Liver (tissue), 9 donors: Measurements from ENCODE around the gene ST8SIA1. TPM values are rescaled to one million over a fixed set of nuclear protein-coding genes. Genes with fewer than 3 reads are reported as not detected.
"Not testable (repeated sequence)": the region's sequence is repeated elsewhere in the genome, so short reads cannot be mapped to it uniquely, and the experiment has no call there.

Experiments
- DNase-seq: peaks from one replicate; pipeline ENCODE4 v3.0.0-alpha.2; 2017; ENCODE audit warnings: low spot score
- H3K27ac ChIP-seq, 2 donors: one replicate each; pipeline ENCODE4 v1.7.0; 2013; ENCODE audit warnings: inconsistent platforms in 2 of 2, low read length in 2 of 2, control low read depth in 1 of 2, low read depth in 1 of 2, mild to moderate bottlenecking in 1 of 2
- H3K27me3 ChIP-seq, 4 donors: one replicate each; pipeline versions ENCODE4 v1.6.1 to v1.7.0; 2013; ENCODE audit warnings: low read length in 3 of 4, inconsistent platforms in 1 of 4, mild to moderate bottlenecking in 1 of 4, moderate library complexity in 1 of 4; ENCODE audit not compliant: control insufficient read depth in 4 of 4, insufficient read depth in 4 of 4
- H3K36me3 ChIP-seq, 4 donors: one replicate each; pipeline versions ENCODE4 v1.6.1 to v1.7.0; 2013; ENCODE audit warnings: low read length in 3 of 4, mild to moderate bottlenecking in 3 of 4, low read depth in 1 of 4, moderate library complexity in 1 of 4; ENCODE audit not compliant: control insufficient read depth in 4 of 4, insufficient read depth in 3 of 4
- H3K4me1 ChIP-seq, 4 donors: one replicate each; pipeline versions ENCODE4 v1.6.1 to v1.7.0; 2013; ENCODE audit warnings: low read length in 3 of 4, mild to moderate bottlenecking in 3 of 4, moderate library complexity in 1 of 4; ENCODE audit not compliant: control insufficient read depth in 4 of 4, insufficient read depth in 4 of 4
- H3K4me3 ChIP-seq, 3 donors: one replicate each; pipeline versions ENCODE4 v1.6.1 to v1.7.0; 2013; ENCODE audit warnings: low read length in 3 of 3, control low read depth in 1 of 3, low read depth in 1 of 3, mild to moderate bottlenecking in 1 of 3
- H3K9ac ChIP-seq, 2 donors: one replicate each; pipeline ENCODE4 v1.7.0; 2013; ENCODE audit warnings: low read length in 2 of 2, mild to moderate bottlenecking in 2 of 2, moderate library complexity in 2 of 2, control low read depth in 1 of 2, low read depth in 1 of 2
- H3K9me3 ChIP-seq, 4 donors: one replicate each; pipeline versions ENCODE4 v1.6.1 to v1.7.0; 2013; ENCODE audit warnings: low read length in 3 of 4; ENCODE audit not compliant: control insufficient read depth in 4 of 4
- HNF4A ChIP-seq, 2 donors: conservative IDR thresholded peaks; 2 replicates each; pipeline ENCODE4 v1.6.1; 2016; ENCODE audit warnings: antibody characterized with exemption in 2 of 2, mild to moderate bottlenecking in 2 of 2
- JUND ChIP-seq, 2 donors: IDR thresholded peaks; 2 replicates each; pipeline ENCODE4 v1.6.1; 2016; ENCODE audit warnings: antibody characterized with exemption in 2 of 2
- NR2F2 ChIP-seq: IDR thresholded peaks from 2 replicates; pipeline ENCODE4 v1.6.1; 2016; ENCODE audit warnings: antibody characterized with exemption
- SP1 ChIP-seq: IDR thresholded peaks from 2 replicates; pipeline ENCODE4 v1.6.1; 2018; ENCODE audit warnings: antibody characterized with exemption, mild to moderate bottlenecking
- TAF1 ChIP-seq: conservative IDR thresholded peaks from 2 replicates; pipeline ENCODE4 v1.6.1; 2016; ENCODE audit warnings: antibody characterized with exemption, mild to moderate bottlenecking
- YY1 ChIP-seq: IDR thresholded peaks from 2 replicates; pipeline ENCODE4 v1.6.1; 2016; ENCODE audit warnings: antibody characterized with exemption, mild to moderate bottlenecking
- WGBS: extraction: QIAGEN DNeasy Blood & Tissue Kit; methylation state at CpG from one replicate; pipeline ENCODE4 v1.1.7; 2013; 5-methylcytosine and 5-hydroxymethylcytosine counted together
- polyA plus RNA-seq, 2 donors: library from polyadenylated mRNA; stranded (reverse) in 1 of 2; unstranded in 1 of 2; fragments of 200-250 nt in 1 of 2; fragments of >200 nt in 1 of 2; fragmentation: Nextera tagmentation in 1 of 2; extraction: Ambion mirVana in 1 of 2; gene quantifications; one replicate each; pipeline versions ENCODE4 v1.2.1 to v1.2.3, GENCODE V29; 2013 to 2015
- total RNA-seq, 2 donors: library from RNA; depleted of rRNA; stranded (reverse); fragments of >200 nt; gene quantifications; one replicate each; pipeline ENCODE4 v1.2.3, GENCODE V29; 2014
- TF ChIP-seq, protein P1 (sequence below): IDR thresholded peaks from 2 replicates; pipeline ENCODE4 v1.6.1; 2016; ENCODE audit warnings: antibody characterized with exemption, mild to moderate bottlenecking
- donor health status: healthy.
- donor health status: healthy.
- donor health status: healthy.
- donor health status: healthy.
- donor health status: healthy.

ST8SIA1 gene
- total and polyA plus RNA-seq, 4 donors, result 0.02 to 1.0 (median 0.17) TPM; not detected in 1

DNA sequence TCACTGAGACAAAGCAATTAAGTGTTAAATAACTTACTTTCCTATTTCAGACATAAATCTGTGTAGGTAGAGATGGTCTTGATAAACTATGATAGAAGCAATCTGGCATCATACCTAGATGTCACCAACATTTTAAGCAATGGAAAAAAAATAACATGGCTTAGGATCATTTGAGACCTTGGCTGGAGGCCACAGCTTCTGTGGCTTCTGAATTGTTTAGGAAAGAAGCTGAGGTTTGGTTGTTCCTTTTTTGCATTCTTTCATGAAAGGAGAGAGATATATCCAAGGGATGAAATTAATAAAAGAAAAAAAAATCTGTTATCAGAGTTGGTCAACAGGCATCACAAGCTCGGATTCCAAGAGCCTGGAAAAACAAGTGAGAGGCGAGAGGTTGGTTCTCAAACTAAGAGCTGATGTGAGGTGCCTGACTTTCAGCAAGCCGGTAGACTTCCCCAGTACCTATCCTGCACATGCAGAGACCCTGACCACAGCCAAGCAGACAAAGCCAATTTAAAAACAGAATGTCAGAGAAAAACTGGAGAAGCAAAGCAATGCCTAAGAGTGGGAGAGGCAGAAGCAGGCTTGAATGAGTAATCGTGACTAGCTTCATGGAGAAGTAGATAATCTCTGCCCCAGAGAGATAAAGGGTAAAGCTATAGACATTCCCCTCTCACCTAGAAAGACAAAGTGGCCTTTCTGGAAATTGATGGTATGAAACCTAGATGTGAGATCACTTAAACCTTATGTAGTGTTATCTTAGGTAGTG, 43.4 kb upstream of the ST8SIA1 start:
- H3K9ac ChIP-seq, result no peak overlapping the region
- H3K4me3 ChIP-seq, result no peak overlapping the region
- H3K9me3 ChIP-seq, result no peaks in the 10 kb centered on the region
- H3K4me1 ChIP-seq, result no peaks in the 10 kb centered on the region
- H3K36me3 ChIP-seq, result no peaks in the 10 kb centered on the region
- TF ChIP-seq, protein P1, sequence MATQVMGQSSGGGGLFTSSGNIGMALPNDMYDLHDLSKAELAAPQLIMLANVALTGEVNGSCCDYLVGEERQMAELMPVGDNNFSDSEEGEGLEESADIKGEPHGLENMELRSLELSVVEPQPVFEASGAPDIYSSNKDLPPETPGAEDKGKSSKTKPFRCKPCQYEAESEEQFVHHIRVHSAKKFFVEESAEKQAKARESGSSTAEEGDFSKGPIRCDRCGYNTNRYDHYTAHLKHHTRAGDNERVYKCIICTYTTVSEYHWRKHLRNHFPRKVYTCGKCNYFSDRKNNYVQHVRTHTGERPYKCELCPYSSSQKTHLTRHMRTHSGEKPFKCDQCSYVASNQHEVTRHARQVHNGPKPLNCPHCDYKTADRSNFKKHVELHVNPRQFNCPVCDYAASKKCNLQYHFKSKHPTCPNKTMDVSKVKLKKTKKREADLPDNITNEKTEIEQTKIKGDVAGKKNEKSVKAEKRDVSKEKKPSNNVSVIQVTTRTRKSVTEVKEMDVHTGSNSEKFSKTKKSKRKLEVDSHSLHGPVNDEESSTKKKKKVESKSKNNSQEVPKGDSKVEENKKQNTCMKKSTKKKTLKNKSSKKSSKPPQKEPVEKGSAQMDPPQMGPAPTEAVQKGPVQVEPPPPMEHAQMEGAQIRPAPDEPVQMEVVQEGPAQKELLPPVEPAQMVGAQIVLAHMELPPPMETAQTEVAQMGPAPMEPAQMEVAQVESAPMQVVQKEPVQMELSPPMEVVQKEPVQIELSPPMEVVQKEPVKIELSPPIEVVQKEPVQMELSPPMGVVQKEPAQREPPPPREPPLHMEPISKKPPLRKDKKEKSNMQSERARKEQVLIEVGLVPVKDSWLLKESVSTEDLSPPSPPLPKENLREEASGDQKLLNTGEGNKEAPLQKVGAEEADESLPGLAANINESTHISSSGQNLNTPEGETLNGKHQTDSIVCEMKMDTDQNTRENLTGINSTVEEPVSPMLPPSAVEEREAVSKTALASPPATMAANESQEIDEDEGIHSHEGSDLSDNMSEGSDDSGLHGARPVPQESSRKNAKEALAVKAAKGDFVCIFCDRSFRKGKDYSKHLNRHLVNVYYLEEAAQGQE, result no peak
- TF ChIP-seq NR2F2 (no peak), TAF1 (no peak)
- no peak overlapping the region for H3K27ac ChIP-seq
- 74% methylated on average over 4 of the region's 4 CpGs for WGBS
- DNase-seq, result no peak
- H3K27me3 ChIP-seq, result peaks cover 0 to 5% (median 0%) of the 10 kb centered on the region in 4 donors

DNA sequence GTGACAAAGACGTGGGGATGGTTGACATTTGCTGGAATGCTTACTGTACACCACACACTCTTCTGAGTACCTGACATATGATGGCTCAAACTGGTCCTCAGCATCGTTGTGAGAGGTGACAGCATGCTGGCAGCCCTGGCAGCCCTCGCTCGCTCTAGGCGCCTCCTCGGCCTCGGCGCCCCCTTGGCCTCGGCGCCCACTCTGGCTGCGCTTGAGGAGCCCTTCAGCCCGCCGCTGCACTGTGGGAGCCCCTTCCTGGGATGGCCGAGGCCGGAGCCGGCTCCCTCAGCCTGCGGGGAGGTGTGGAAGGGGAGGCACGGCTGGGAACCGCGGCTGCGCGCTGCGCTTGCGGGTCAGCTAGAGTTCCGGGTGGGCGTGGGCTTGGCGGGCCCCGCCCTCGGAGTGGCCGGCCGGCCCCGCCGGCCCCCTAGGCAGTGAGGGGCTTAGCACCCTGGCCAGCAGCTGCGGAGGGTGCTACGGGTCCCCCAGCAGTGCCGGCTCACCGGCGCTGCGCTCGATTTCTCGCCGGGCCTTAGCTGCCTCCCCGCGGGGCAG, 42.2 kb upstream of the ST8SIA1 start:
- H3K36me3 ChIP-seq, DNase-seq, H3K4me1 ChIP-seq, H3K27me3 ChIP-seq, H3K27ac ChIP-seq, H3K9ac ChIP-seq, H3K9me3 ChIP-seq, H3K4me3 ChIP-seq: not testable (repeated sequence)
- WGBS, result 92% methylated on average over 44 of the region's 44 CpGs

DNA sequence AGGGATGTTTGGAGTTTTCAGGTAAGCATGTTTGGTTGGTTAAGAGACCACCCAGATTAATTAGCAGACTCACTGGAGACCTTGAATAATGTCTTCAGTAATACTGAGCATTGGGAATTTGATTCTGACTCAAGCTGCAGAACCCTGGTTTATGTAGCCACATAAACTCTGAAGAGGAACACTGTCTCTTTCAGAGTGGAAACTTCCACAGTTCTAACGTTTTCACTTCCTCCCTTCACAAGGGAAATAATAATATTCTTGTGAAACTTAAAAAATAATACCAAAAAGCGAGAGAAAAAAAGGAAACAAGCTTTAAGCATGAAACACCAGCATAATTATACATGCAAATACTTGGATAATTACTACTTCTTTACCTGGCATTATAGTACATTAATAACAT, 40.0 kb upstream of the ST8SIA1 start:
- no peak for TF ChIP-seq YY1
- DNase-seq, result no peak
- no peak overlapping the region for H3K4me3 ChIP-seq
- H3K9me3 ChIP-seq, result no peaks in the 10 kb centered on the region
- H3K27me3 ChIP-seq, result no peaks in the 10 kb centered on the region
- H3K36me3 ChIP-seq, result no peaks in the 10 kb centered on the region
- H3K9ac ChIP-seq, result no peak overlapping the region
- 49% methylated on average over 2 of the region's 2 CpGs for WGBS
- H3K4me1 ChIP-seq, result no peaks in the 10 kb centered on the region
- no peak overlapping the region for H3K27ac ChIP-seq

DNA sequence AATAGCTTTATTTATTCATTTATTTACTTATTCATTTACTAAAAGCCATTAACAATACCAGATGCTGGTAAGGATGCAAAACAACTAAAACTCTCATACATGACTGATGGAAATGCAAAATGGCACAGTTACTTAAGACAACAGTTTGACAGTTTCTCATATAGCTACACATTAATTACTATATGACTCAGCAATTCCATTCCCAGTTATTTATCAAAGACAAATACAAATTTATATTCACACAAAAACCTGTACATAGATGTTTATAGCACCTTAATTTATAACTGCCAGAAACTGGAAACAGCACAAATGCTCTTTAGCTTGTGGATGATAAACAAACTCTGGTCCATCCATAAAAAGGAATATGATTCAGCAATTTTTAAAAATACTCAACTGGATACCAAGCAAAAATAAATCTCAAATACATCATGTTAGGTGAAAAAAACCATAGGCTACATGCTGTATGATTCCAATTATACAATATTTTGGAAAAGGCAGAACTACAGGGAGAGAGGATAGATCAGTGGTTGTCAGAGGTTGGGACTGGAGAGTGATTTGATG, 37.9 kb upstream of the ST8SIA1 start:
- H3K9ac ChIP-seq, result no peak overlapping the region
- no peaks in the 10 kb centered on the region for H3K36me3 ChIP-seq
- peaks cover 0 to 6% (median 0%) of the 10 kb centered on the region in 4 donors for H3K9me3 ChIP-seq
- TF ChIP-seq JUND (IDR thresholded peaks at IDR 0.05), result no peak
- TF ChIP-seq YY1, result no peak
- no peak for TF ChIP-seq SP1
- TF ChIP-seq HNF4A (conservative IDR thresholded peaks at IDR 0.05), result no peak
- H3K4me3 ChIP-seq, result no peak overlapping the region
- no peaks in the 10 kb centered on the region for H3K27me3 ChIP-seq
- no peak for DNase-seq
- H3K4me1 ChIP-seq, result no peaks in the 10 kb centered on the region
- no peak overlapping the region for H3K27ac ChIP-seq
